HG02588 (cell line): ENCODE data around the gene ELFN2.

ENCODE experiments used
- ATAC-seq: cut with Tn5 transposase; IDR thresholded peaks from one replicate; pipeline ENCODE4 v1.9.1; 2021; ENCODE audit warnings: mild to moderate bottlenecking, moderate library complexity; ENCODE audit not compliant: unreplicated experiment

ELFN2 gene

DNA sequence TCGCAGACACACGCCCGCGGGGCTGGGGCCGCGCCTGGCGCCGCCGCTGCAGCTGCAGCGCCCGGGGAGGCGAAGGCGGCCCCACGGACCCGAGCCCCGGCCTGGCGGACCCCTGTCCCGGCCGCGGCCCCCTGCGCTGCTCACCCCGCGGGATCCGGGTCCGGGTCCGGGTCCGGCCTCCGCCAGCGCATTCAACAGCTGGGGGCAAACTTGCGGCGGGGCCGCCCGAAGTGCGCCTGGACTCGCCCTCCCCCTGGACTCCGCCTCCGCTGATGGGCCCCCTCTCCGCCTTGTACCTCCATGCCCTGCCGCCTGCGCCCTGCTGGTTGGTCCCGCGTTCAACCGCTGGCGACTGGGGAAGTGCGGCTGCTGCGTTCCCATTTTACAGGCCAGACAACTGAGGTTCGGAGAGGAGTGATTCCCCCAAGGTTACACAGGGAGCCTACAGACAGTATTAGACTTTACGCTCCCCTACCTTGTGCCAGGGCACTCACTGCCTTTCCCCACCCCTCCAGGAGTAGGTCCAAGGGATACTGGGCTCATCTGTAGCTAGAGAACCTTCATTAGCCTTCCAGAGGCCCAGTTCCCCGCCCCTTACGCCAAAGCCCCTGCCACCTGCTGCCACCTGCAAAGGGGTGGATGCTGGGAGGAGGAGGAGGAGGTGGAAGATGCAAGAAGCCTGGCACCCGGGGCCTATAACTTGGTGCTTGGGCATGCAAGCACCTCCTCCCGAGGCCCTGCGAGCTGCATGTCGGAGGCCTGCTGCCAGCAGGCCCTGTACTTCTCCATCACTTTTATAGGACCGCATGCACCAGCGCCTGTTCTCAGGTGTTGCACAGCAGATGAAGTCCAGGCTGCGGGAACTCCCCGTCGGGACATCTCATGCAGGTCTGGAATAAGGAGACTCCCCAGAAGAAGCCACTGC is 694 bp upstream of the ELFN2 start:
- no peak for ATAC-seq

- no peak for ATAC-seq
Observed at GRCh38 chr22:37426706-37427134, 559 bp downstream of the ELFN2 start.

DNA sequence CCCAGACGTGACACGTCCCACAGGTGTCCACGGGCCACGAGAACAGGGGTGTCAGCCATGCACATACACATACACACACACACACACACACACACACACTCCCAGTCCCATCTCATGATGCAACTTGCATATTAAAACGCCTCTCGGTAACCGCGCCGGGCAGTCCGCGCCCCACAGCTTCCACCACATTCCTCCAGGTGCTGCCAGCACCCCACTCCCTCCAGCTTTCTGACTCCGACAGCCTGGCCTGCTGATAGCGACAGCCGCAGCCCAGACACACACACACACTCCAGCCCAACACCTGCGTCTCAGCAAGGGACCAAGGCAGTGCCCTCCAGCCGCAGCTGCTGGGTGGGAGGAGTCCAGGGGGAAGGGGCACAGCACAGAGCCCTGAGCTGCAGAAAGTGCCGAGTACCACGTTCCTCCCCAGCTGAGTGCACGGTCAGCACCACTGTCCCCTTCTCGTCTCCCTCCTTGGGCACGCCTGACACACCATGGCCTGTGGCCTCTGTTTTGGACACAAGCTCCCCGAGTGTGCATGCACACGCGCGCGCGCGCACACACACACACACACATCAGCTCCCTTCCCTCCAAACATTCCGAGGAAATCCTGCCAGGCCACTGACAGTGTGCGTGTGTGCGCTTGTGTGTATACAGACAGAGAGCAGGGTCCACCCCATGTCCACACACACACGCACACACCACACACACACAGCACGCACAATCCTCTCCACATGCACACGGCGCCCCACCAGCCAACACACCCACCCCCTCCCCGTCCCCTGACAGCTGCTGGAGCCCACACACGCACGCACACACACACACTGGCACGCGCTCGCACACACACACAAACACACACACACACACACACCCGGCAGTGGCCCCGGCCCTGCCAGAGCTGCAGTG is 1.2 kb downstream of the ELFN2 start:
- no peak for ATAC-seq

DNA sequence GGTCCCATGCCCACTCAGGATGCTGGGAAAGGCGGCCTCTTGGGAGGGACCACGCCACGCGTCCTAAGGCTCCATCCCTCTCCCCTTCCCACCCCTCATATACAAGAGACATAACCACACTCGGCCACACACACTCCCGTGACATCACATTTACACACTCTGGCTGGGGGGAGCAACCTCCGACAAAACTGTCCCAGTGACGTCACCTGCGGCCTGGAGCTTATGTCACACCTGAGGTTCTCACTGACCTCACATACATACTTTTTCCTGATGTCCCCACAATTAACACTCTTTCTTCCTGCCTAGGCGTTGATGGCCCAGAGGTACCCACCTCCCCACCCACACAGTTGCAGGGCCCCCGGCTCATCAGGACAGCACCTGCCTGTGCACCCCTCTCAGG is 1.9 kb downstream of the ELFN2 start:
- no peak for ATAC-seq

DNA sequence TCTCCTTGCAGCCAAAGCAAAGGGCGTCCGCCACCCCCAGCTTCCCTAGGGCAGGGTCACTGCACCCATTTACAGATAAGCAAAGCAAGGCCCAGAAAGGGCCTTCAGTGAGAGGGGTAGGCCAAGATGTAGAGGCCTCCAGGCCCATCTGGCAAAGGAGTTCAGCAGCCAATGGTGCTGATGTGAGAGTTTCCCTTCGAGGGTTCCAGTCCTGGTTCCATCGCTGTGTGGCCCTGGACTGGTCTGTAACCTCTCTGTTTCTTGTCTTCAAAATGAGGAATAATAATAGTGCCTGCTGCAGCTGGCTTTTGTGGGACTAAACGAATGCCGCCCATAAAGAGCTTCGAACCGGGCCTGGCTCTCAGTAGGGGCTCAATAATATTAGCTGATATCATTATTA is 4.0 kb downstream of the ELFN2 start:
- ATAC-seq = no peak

GRCh38 chr22:37421468-37421877 is 5.8 kb downstream of the ELFN2 start:
- no peak for ATAC-seq

DNA sequence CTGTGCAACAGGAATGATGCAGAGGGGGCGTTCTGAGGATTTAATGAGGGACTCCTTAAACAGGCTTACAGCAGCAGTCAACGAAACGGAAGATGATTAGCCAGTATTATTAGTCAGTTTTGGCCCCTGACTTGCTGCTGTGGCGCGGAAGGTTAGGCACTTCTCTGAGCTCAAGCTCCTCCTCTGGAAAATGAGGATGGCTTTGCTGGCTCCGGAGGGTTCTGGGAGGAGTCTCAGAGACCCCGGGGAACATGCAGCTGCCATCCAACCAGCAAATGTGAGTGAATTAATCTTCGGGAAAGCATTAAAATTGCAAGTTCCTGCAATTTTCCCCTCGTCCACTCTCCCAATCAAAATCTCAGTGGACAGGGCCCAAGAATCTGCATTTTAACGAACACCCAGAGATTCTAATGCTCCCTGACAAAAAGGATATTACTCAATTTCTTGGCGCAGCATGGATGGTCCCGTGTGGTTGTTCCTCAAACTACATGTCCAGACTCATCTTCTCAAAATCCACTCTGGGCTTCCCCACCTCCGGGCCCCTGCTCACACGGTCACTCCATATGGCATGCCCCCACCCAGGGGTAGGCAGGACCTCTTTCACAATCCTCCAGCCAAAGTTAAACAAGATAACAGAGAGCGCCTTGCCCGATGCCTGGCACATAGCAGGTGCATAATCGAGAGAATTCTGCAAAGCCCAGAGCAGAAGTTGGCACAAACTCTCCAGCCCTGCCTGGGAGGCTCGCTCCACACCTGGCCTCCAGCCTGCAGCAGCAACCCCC is 6.4 kb downstream of the ELFN2 start:
- no peak for ATAC-seq

GRCh38 chr22:37419969-37420685 is 7.2 kb downstream of the ELFN2 start:
- ATAC-seq = no peak

DNA sequence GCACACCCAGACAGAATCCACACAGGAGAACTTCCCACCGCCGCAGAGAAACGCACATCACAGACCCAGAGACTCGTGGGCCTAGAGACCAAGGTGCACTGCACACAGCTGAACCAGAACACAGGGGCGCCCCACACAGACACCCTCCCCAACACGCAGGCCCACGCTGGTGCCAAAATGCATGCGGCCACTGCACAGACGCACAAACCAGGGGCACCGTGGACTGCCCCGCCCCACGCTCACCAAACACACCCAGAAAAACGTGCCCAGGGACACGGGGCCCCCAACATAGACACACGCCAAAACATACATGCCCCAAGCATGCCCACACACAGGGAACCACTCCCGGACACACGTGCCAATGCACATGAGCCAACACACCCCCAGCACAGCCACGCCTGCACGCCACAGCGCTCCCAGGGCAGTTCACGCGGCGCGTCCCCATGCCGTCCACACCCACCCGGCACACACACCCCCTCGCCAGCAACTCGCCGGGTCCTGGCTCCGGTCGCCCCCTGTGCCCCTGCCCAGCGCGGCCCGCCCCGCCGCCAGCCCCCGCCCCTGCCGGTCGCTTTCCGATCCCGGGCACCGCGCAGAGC is 7.8 kb downstream of the ELFN2 start:
- no peak for ATAC-seq

- no peak for ATAC-seq
Observed at GRCh38 chr22:37418627-37419369, 8.5 kb downstream of the ELFN2 start.

GRCh38 chr22:37417677-37418348 is 9.5 kb downstream of the ELFN2 start:
- ATAC-seq = no peak

DNA sequence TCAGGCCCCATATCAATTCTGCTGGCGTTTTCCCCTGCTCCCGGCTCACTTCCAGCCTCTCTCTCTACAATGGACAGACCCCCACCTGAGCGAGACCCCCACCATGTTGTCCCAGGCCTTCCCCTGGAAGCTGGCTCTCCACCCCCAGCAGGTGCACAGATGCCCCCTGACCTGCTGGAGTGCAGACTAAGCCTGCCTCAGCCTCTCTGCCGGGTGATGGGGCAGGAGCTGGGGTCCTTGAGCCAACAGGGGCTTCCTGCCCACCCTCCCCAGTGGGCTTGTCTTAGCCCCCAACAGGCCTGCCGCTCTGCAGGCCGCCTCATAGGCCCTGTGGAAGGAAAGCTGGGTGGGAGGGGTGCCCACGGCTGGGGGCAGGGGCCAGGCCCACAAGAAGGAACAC is 10.0 kb downstream of the ELFN2 start:
- no peak for ATAC-seq

GRCh38 chr22:37416827-37417226 is 10.5 kb downstream of the ELFN2 start:
- no peak for ATAC-seq

- no peak for ATAC-seq
Observed at GRCh38 chr22:37416389-37416788, 10.9 kb downstream of the ELFN2 start.

- ATAC-seq = no peak
Observed at GRCh38 chr22:37415210-37415609, 12.1 kb downstream of the ELFN2 start.

DNA sequence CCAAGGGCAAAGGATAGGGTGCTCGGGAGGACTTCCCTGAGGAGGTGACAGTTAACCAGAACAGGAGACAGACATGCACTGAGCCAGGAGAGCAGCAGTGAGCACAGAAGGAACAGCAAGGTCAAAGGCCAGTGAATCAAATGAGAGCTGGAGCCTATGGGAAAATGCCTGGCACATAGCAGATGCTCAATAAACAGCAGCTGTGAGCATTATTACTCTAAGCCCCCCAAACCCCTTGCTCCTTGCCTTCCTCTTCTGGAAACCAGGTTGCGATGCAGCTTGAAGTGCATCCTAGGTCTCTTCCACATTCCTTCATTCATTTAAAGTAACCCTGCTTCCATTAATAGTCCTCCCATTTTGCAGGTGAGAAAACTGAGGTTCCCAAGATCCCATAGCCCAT is 13.0 kb downstream of the ELFN2 start:
- ATAC-seq = no peak

DNA sequence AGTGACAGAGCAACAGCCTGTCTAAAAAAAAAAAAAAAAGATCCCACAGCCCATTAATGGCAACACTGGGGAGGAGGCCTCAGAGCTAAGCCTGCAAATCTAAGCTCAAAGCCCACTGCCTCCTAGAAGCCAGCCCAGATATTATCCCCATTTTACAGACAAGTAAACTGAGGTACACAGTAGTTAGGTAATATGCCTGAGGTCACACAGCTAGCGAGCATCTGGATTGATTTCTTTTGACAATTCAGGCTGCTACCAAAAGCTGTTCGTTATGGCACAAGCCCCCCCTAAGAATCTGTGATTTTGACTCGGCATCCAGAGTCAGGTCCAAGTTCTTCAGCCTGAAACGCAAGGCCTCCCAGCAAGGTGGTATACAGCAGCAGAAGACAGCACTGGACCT is 13.7 kb downstream of the ELFN2 start:
- ATAC-seq = no peak

GRCh38 chr22:37412495-37413250 is 14.6 kb downstream of the ELFN2 start:
- no peak for ATAC-seq
